GM23338 (cell line): ENCODE data around the gene FTCDNL1. TPM values are rescaled to one million over a fixed set of nuclear protein-coding genes. Genes with fewer than 3 reads are reported as not detected.

Experiments
- ATAC-seq: fragments of 200-7000 bp; cut with Tn5 transposase; 3 replicates; pipeline ENCODE4 v1.9.1; 2020
- DNase-seq: peaks from one replicate; pipeline ENCODE4 v3.0.0-alpha.2; 2015; ENCODE audit warnings: low spot score
- H2AFZ ChIP-seq: fragments of 200-600 bp; sonication (generic); 2 replicates; pipeline ENCODE4 v1.8.0; 2016; ENCODE audit warnings: antibody characterized with exemption, mild to moderate bottlenecking, moderate library complexity
- H3F3A ChIP-seq: fragments of 200-600 bp; sonication (generic); replicated peaks from 2 replicates; pipeline ENCODE4 v1.8.0; 2017; ENCODE audit warnings: antibody characterized with exemption, mixed run types, low read depth
- H3K27ac ChIP-seq: fragments of 200-600 bp; sonication (generic); 2 replicates; pipeline ENCODE4 v1.6.1; 2016; ENCODE audit warnings: low read depth
- H3K27me3 ChIP-seq: fragments of 200-600 bp; sonication (generic); 2 replicates; pipeline ENCODE4 v1.8.0; 2016; ENCODE audit warnings: mild to moderate bottlenecking, mixed run types, moderate library complexity; ENCODE audit not compliant: insufficient read depth
- H3K36me3 ChIP-seq: fragments of 200-600 bp; sonication (generic); 2 replicates; pipeline ENCODE4 v1.8.0; 2016; ENCODE audit warnings: mild to moderate bottlenecking; ENCODE audit not compliant: insufficient read depth
- H3K4me1 ChIP-seq: fragments of 200-600 bp; sonication (generic); 2 replicates; pipeline ENCODE4 v1.8.0; 2016; ENCODE audit warnings: mild to moderate bottlenecking, moderate library complexity; ENCODE audit not compliant: insufficient read depth
- H3K4me2 ChIP-seq: fragments of 200-600 bp; sonication (generic); 2 replicates; pipeline ENCODE4 v1.7.1; 2017; ENCODE audit warnings: mixed run types
- H3K4me3 ChIP-seq: fragments of 200-600 bp; sonication (generic); 2 replicates; pipeline ENCODE4 v1.6.1; 2016; ENCODE audit warnings: mixed run types
- H3K79me2 ChIP-seq: fragments of 200-600 bp; sonication (generic); replicated peaks from 2 replicates; pipeline ENCODE4 v1.8.0; 2017; ENCODE audit warnings: mild to moderate bottlenecking; ENCODE audit not compliant: insufficient read depth
- H3K9me2 ChIP-seq: fragments of 200-600 bp; sonication (generic); 2 replicates; pipeline ENCODE4 v1.8.0; 2017; ENCODE audit not compliant: insufficient read depth
- H4K20me1 ChIP-seq: fragments of 200-600 bp; sonication (generic); replicated peaks from 2 replicates; pipeline ENCODE4 v1.8.0; 2017; ENCODE audit warnings: mild to moderate bottlenecking; ENCODE audit not compliant: insufficient read depth
- H3K27ac Mint-ChIP-seq: 2 replicates; pipeline ENCODE4 v1.8.0; 2020; ENCODE audit warnings: inconsistent platforms, mild to moderate bottlenecking, moderate library complexity, mixed read lengths
- H3K27me3 Mint-ChIP-seq: 3 replicates; pipeline ENCODE4 v1.8.0; 2022; ENCODE audit warnings: low read depth, mild to moderate bottlenecking, moderate library complexity, mixed read lengths, inconsistent platforms; ENCODE audit not compliant: insufficient read depth, poor library complexity
- H3K36me3 Mint-ChIP-seq: 3 replicates; pipeline ENCODE4 v1.8.0; 2021; ENCODE audit warnings: low read depth, mild to moderate bottlenecking, inconsistent platforms, moderate library complexity, mixed read lengths
- H3K4me1 Mint-ChIP-seq: 3 replicates; pipeline ENCODE4 v1.8.0; 2020; ENCODE audit warnings: mild to moderate bottlenecking, inconsistent platforms, mixed read lengths
- H3K4me3 Mint-ChIP-seq: 3 replicates; pipeline ENCODE4 v1.8.0; 2021; ENCODE audit warnings: moderate library complexity, mild to moderate bottlenecking, inconsistent platforms, mixed read lengths
- H3K9me3 Mint-ChIP-seq: 3 replicates; pipeline ENCODE4 v1.8.0; 2020; ENCODE audit warnings: moderate library complexity, mild to moderate bottlenecking, inconsistent platforms, mixed read lengths
- ETS1 ChIP-seq: IDR thresholded peaks from 2 replicates; pipeline ENCODE4 v1.6.1; 2016; ENCODE audit warnings: antibody characterized with exemption
- EZH2 ChIP-seq: fragments of 200-600 bp; sonication (generic); IDR thresholded peaks from one replicate; pipeline ENCODE4 v1.8.0; 2017; ENCODE audit warnings: antibody characterized with exemption, mild to moderate bottlenecking, low read depth; ENCODE audit not compliant: unreplicated experiment
- JUNB ChIP-seq: IDR thresholded peaks from one replicate; pipeline ENCODE4 v1.6.1; 2016; ENCODE audit warnings: antibody characterized with exemption; ENCODE audit not compliant: unreplicated experiment
- NANOG ChIP-seq: IDR thresholded peaks from 2 replicates; pipeline ENCODE4 v1.6.1; 2016; ENCODE audit warnings: antibody characterized with exemption, borderline replicate concordance
- POLR2AphosphoS5 ChIP-seq: IDR thresholded peaks from 2 replicates; pipeline ENCODE4 v1.6.1; 2016; ENCODE audit warnings: antibody characterized with exemption, low read depth
- REST ChIP-seq: IDR thresholded peaks from one replicate; pipeline ENCODE4 v1.6.1; 2018; ENCODE audit warnings: antibody characterized with exemption; ENCODE audit not compliant: unreplicated experiment
- STAT1 ChIP-seq: IDR thresholded peaks from one replicate; pipeline ENCODE4 v1.6.1; 2016; ENCODE audit warnings: antibody characterized with exemption; ENCODE audit not compliant: unreplicated experiment
- ZNF114 ChIP-seq: fragments of 250-450 bp; sonication (Bioruptor Pico); IDR thresholded peaks from 2 replicates; pipeline ENCODE4 v1.5.0; 2020; ENCODE audit warnings: mild to moderate bottlenecking, moderate library complexity
- ZNF462 ChIP-seq: fragments of 250-450 bp; sonication (Bioruptor Pico); IDR thresholded peaks from 2 replicates; pipeline ENCODE4 v1.5.0; 2020; ENCODE audit warnings: mild to moderate bottlenecking, moderate library complexity
- polyA plus RNA-seq: library from polyadenylated mRNA; unstranded; fragments of >200 nt; fragmentation: Nextera tagmentation; extraction: Ambion mirVana; gene quantifications from 2 replicates; pipeline ENCODE4 v1.2.1, GENCODE V29; 2016
- total RNA-seq: library from RNA; depleted of rRNA; stranded (reverse); fragments of >200 nt; shearing (Covaris generic); gene quantifications from 2 replicates; pipeline ENCODE4 v1.2.3, GENCODE V29; 2014

The FTCDNL1 gene
- total and polyA plus RNA-seq, 2 experiments from 2014 or later, result 1.7 to 2.0 TPM

DNA sequence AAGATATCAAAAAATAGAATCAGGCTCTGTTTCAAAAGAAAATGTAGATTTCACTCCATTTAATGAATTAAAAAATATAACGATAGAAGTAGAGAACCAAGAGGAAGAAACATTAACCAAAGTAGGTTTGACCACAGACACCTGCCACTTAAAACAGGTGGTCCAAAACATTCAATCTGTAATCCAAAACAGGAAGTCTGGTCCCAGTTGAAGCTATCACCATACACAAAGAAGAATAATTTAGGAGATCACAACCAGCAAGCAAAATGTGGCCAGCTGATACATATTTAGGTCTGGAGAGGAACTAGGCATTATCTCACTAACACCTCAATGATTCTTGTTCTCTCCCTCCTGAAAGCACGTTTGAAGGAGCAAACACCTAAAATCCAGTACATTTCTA, 73.1 kb downstream of the FTCDNL1 start (continued):
- no peak for TF ChIP-seq REST
- TF ChIP-seq ZNF114 (CRISPR knock-in tag), result no peak
- TF ChIP-seq ETS1, result no peak
- TF ChIP-seq JUNB, result no peak
- TF ChIP-seq NANOG, result no peak
- TF ChIP-seq STAT1, result no peak
- no peak for TF ChIP-seq EZH2

- Mint-ChIP-seq H3K27me3 (no peaks in the 10 kb centered on the region), H3K36me3 (peaks cover 14% of the 10 kb centered on the region), H3K4me1 (no peaks in the 10 kb centered on the region), H3K4me3 (no peak overlapping the region), H3K27ac (no peak overlapping the region), H3K9me3 (peaks cover 19% of the 10 kb centered on the region)
- Histone ChIP-seq H3K36me3 (no peaks in the 10 kb centered on the region; the same call in 1 of the 2 replicates), H3K9me2 (peaks cover 13% of the 10 kb centered on the region), H4K20me1 (no peaks in the 10 kb centered on the region), H3K4me3 (no peak overlapping the region), H3K27me3 (no peaks in the 10 kb centered on the region), H3F3A (no peaks in the 10 kb centered on the region), H3K27ac (no peak overlapping the region), H3K79me2 (no peaks in the 10 kb centered on the region), H3K4me1 (no peaks in the 10 kb centered on the region), H3K4me2 (no peak overlapping the region), H2AFZ (no peak overlapping the region)
- ATAC-seq (no peak), DNase-seq (no peak)
- TF ChIP-seq JUNB, result no peak
- no peak for TF ChIP-seq STAT1
- TF ChIP-seq NANOG, result no peak
- no peak for TF ChIP-seq POLR2AphosphoS5
- TF ChIP-seq ETS1, result no peak
- no peak for TF ChIP-seq EZH2
- TF ChIP-seq ZNF462 (CRISPR knock-in tag), result no peak
These were observed 73.7 kb downstream of the FTCDNL1 start for GRCh38 chr2:199777315-199777714.
